ENCODE data around the gene CHRM2. TPM values are rescaled to one million over a fixed set of nuclear protein-coding genes. Genes with fewer than 3 reads are reported as not detected.

Gene CHRM2
- total RNA-seq, 1 experiment from 2014 or later, result 0.17 TPM

DNA sequence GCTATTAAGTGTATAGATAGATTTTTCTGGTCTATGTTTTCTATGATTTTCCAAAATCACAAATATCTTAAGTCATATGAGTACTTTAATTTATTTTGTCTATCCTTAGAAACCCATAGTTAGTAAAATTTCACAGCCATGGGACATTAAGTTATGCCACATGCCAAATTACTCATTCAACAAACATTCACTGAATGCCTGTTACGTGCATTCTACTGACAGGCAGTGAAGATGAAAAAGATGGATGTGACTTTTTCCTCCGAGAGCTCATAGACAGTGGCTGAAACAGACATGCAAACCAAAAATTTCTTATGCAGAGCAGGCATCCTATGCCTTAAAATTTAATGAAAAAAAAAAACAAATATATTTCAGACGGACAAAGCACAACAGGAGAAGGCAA, 84.9 kb downstream of the CHRM2 start:
- Histone ChIP-seq H3K4me3 (no peak overlapping the region), H3K79me2 (ENCODE audit: low read depth) (no peaks in the 10 kb centered on the region), H3K9me3 (ENCODE audit: insufficient read depth, low read depth) (no peaks in the 10 kb centered on the region; the same call in 1 of the 2 replicates), H3K36me3 (ENCODE audit: low read depth) (no peaks in the 10 kb centered on the region), H2AFZ (no peak overlapping the region), H3K27ac (no peak overlapping the region), H3K4me1 (replicated peaks; ENCODE audit: insufficient read depth) (no peaks in the 10 kb centered on the region), H3K27me3 (ENCODE audit: insufficient read depth, low read depth) (no peaks in the 10 kb centered on the region), H3K4me2 (no peak overlapping the region), H3K9me2 (ENCODE audit: insufficient read depth) (no peaks in the 10 kb centered on the region), H3F3A (ENCODE audit: insufficient read depth, low read depth) (no peaks in the 10 kb centered on the region), H4K20me1 (ENCODE audit: insufficient read depth) (no peaks in the 10 kb centered on the region)
- ChIA-PET CTCF (no interaction called here), POLR2A (ENCODE audit: unreplicated experiment) (interaction anchor here (0.7 kb wide), 1 partner anchor 61 kb away, joined by 6 read pairs; no protein-coding TSS in a partner anchor)
- BruUV-seq (replicated peaks), result no TSS peak
- no peak for DNase-seq
- TF ChIP-seq EZH2 (IDR thresholded peaks at IDR 0.05; ENCODE audit: low read depth), result no peak
- TF ChIP-seq, protein P1, sequence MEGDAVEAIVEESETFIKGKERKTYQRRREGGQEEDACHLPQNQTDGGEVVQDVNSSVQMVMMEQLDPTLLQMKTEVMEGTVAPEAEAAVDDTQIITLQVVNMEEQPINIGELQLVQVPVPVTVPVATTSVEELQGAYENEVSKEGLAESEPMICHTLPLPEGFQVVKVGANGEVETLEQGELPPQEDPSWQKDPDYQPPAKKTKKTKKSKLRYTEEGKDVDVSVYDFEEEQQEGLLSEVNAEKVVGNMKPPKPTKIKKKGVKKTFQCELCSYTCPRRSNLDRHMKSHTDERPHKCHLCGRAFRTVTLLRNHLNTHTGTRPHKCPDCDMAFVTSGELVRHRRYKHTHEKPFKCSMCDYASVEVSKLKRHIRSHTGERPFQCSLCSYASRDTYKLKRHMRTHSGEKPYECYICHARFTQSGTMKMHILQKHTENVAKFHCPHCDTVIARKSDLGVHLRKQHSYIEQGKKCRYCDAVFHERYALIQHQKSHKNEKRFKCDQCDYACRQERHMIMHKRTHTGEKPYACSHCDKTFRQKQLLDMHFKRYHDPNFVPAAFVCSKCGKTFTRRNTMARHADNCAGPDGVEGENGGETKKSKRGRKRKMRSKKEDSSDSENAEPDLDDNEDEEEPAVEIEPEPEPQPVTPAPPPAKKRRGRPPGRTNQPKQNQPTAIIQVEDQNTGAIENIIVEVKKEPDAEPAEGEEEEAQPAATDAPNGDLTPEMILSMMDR (conservative IDR thresholded peaks at IDR 0.05), result no peak
- intact Hi-C loops (cut with micrococcal nuclease; ENCODE audit: unreplicated experiment), result no loop called here

DNA sequence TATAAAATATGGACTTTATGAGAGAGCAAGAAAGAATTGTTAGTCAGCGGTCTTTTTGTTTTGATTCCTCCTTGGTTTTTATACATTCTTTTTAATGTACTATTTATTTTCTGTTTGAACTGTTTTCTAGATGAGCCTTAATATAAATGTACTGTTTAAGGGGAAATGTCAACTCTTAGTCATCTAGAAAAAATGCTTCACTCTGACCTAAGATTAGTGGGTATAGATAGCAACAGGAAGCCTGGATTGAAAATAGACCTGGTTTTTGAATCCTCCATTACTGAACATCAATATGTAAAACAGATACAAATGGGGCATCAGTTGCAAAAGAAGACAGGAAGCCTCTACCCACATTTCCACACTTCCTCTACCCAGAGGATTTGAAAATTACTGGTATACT, 87.8 kb downstream of the CHRM2 start:
- H3K4me1 ChIP-seq (replicated peaks; ENCODE audit: insufficient read depth), result no peaks in the 10 kb centered on the region
- no peaks in the 10 kb centered on the region for H3F3A ChIP-seq (ENCODE audit: insufficient read depth, low read depth)
- intact Hi-C loops (cut with micrococcal nuclease; ENCODE audit: unreplicated experiment), result no loop called here
- BruUV-seq (replicated peaks), result no TSS peak
- H3K27me3 ChIP-seq (ENCODE audit: insufficient read depth, low read depth), result no peaks in the 10 kb centered on the region
- no peaks in the 10 kb centered on the region; the same call in 1 of the 2 replicates for H3K9me3 ChIP-seq (ENCODE audit: insufficient read depth, low read depth)
- no peak for DNase-seq
- ChIA-PET POLR2A (ENCODE audit: unreplicated experiment) (no interaction called here), CTCF (no interaction called here)
- TF ChIP-seq, protein P1 (conservative IDR thresholded peaks at IDR 0.05), result no peak
- TF ChIP-seq EZH2 (IDR thresholded peaks at IDR 0.05; ENCODE audit: low read depth), result no peak
- no peak overlapping the region for H2AFZ ChIP-seq
- H4K20me1 ChIP-seq (ENCODE audit: insufficient read depth), result no peaks in the 10 kb centered on the region
- H3K27ac ChIP-seq, result no peak overlapping the region
- H3K4me2 ChIP-seq, result no peak overlapping the region
- H3K79me2 ChIP-seq (ENCODE audit: low read depth), result no peaks in the 10 kb centered on the region
- no peaks in the 10 kb centered on the region for H3K9me2 ChIP-seq (ENCODE audit: insufficient read depth)
- H3K36me3 ChIP-seq (ENCODE audit: low read depth), result no peaks in the 10 kb centered on the region
- no peak overlapping the region for H3K4me3 ChIP-seq

DNA sequence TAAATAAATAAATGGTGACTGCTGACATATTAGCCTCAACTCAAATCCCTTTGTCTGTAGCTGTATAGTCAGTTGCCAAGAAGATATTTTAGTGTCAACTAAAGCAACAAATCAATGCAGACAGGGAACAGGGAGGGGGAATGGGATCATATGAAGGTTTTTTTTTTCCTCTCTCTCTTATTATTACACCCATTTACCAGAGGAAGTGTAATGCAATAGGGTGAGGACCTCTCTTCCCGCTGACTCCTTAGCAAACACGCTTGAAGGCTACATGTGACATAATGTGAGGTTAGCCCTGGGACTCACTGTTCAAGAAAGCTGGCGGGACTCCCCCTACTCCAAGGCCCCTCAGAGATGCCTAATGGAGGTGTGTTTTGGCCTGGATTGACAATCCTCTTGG, 88.2 kb downstream of the CHRM2 start:
- no peak for DNase-seq
- intact Hi-C loops (cut with micrococcal nuclease; ENCODE audit: unreplicated experiment), result no loop called here
- no peaks in the 10 kb centered on the region for H4K20me1 ChIP-seq (ENCODE audit: insufficient read depth)
- H3K27me3 ChIP-seq (ENCODE audit: insufficient read depth, low read depth), result no peaks in the 10 kb centered on the region
- H3F3A ChIP-seq (ENCODE audit: insufficient read depth, low read depth), result no peaks in the 10 kb centered on the region
- CTCF ChIA-PET, result no interaction called here
- no peaks in the 10 kb centered on the region for H3K9me2 ChIP-seq (ENCODE audit: insufficient read depth)
- H3K27ac ChIP-seq, result no peak overlapping the region
- POLR2A ChIA-PET (ENCODE audit: unreplicated experiment), result no interaction called here
- BruUV-seq (replicated peaks), result no TSS peak
- H2AFZ ChIP-seq, result no peak overlapping the region
- no peaks in the 10 kb centered on the region for H3K4me1 ChIP-seq (replicated peaks; ENCODE audit: insufficient read depth)
- no peak overlapping the region for H3K4me3 ChIP-seq
- no peak overlapping the region for H3K4me2 ChIP-seq
- TF ChIP-seq, protein P1 (conservative IDR thresholded peaks at IDR 0.05), result no peak
- TF ChIP-seq EZH2 (IDR thresholded peaks at IDR 0.05; ENCODE audit: low read depth), result no peak
- no peaks in the 10 kb centered on the region for H3K36me3 ChIP-seq (ENCODE audit: low read depth)
- H3K79me2 ChIP-seq (ENCODE audit: low read depth), result no peaks in the 10 kb centered on the region
- no peaks in the 10 kb centered on the region; the same call in 1 of the 2 replicates for H3K9me3 ChIP-seq (ENCODE audit: insufficient read depth, low read depth)

Measured in PC-9 (cell line).